GM10248 (cell line): Measurements from ENCODE around the gene ACVR1C.

ENCODE experiments used
- CTCF ChIA-PET: fragments of 300-600 bp; sonication (Branson Sonifier 250); formaldehyde crosslinking; extraction: SDS; loops from one replicate; lab custom pipeline; 2021; ENCODE audit warnings: antibody characterized with exemption; lab: Yijun Ruan, JAX
- POLR2A ChIA-PET: fragments of 350-650 bp; sonication (Branson Sonifier 250); formaldehyde crosslinking; extraction: SDS; loops from one replicate; lab custom pipeline; 2020; ENCODE audit warnings: antibody characterized with exemption; lab: Yijun Ruan, JAX
- DNase-seq: peaks from one replicate; pipeline ENCODE4 v3.0.0; 2012; ENCODE audit errors: extremely low spot score
- TF ChIP-seq, protein P1 (sequence below): IDR thresholded peaks from 2 replicates; pipeline ENCODE4 v1.5.1; 2012; ENCODE audit warnings: mild to moderate bottlenecking, low read depth; ENCODE audit errors: extremely low read depth, missing control alignments, control extremely low read depth

Gene ACVR1C

GRCh38 chr2:157628477-157629415 lies at the start of gene ACVR1C:
ACVR1C (minus strand) TSS chr2:157628864; CDS start chr2:157628644, 220 bp downstream.
- POLR2A ChIA-PET = no interaction called here
- TF ChIP-seq, protein P1, sequence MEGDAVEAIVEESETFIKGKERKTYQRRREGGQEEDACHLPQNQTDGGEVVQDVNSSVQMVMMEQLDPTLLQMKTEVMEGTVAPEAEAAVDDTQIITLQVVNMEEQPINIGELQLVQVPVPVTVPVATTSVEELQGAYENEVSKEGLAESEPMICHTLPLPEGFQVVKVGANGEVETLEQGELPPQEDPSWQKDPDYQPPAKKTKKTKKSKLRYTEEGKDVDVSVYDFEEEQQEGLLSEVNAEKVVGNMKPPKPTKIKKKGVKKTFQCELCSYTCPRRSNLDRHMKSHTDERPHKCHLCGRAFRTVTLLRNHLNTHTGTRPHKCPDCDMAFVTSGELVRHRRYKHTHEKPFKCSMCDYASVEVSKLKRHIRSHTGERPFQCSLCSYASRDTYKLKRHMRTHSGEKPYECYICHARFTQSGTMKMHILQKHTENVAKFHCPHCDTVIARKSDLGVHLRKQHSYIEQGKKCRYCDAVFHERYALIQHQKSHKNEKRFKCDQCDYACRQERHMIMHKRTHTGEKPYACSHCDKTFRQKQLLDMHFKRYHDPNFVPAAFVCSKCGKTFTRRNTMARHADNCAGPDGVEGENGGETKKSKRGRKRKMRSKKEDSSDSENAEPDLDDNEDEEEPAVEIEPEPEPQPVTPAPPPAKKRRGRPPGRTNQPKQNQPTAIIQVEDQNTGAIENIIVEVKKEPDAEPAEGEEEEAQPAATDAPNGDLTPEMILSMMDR = peak; percentile 26
- DNase-seq = peak; percentile 59
- CTCF ChIA-PET = interaction anchor here (0.9 to 1.1 kb wide), 3 partner anchors 10 to 324 kb away, joined by 3 to 5 read pairs (median 3); no protein-coding TSS in a partner anchor

- CTCF ChIA-PET = no interaction called here
- POLR2A ChIA-PET = no interaction called here
- TF ChIP-seq, protein P1 = no peak
- no peak for DNase-seq
Measured at GRCh38 chr2:157677941-157678340, 49.3 kb upstream of the ACVR1C start.

DNA sequence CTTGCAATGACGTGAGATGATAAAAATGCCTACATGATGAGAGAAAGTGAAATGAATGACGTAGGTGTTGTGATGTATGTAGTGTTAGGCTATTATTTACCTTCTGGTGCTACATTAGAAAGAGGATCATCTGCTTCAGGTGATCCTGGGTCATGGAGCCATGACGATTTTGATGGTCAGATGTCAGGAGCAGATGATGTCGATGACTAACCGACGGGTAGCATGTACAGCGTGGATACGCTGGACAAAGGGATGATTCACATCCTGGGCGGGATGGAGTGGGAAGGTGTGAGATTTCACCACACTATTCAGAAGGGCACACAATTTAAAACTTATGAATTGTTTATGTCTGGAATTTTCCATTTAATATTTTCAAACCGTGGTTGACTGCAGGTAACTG lies 43.5 kb upstream of the ACVR1C start:
- TF ChIP-seq, protein P1 = no peak
- ChIA-PET POLR2A (no interaction called here), CTCF (no interaction called here)
- DNase-seq = no peak

DNA sequence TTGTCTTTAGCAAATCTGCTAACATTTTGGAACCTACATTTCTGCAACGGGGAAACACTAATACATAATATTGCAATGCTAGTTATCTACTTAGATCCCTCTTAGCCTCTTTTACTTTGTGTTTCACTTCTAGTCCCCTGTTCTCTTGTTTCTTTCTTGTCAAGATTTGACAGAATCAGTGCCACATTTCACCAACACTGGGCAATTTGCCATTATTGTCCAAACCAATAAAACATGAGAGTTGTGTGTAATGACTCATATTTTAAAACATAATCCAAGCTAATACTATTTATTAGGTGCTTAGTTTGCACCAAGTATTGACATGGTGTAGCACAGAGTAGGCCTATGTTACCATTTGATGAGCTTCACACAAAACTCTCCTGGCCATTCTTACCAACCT lies 33.7 kb upstream of the ACVR1C start:
- POLR2A ChIA-PET = no interaction called here
- TF ChIP-seq, protein P1 = no peak
- CTCF ChIA-PET = no interaction called here
- no peak for DNase-seq

DNA sequence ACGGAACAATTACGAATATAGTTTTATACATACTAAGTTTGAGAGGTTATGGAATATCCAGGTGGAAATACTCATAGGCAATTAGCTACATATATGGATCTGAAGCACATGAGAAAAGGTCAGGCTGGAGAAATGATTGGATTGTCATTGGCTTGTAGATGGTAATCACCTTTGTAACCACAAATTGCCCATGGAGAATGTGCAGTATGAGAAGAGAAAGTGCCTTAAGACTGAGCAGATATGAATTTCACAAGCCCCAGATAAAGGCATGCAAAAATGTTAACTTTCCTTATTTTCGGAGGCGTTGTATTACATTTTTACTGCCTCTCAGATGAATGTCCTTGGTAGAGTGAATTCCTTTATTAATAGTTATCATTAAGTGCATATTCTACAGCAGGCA lies 33.1 kb upstream of the ACVR1C start:
- ChIA-PET CTCF (no interaction called here), POLR2A (no interaction called here)
- no peak for DNase-seq
- TF ChIP-seq, protein P1 = no peak

DNA sequence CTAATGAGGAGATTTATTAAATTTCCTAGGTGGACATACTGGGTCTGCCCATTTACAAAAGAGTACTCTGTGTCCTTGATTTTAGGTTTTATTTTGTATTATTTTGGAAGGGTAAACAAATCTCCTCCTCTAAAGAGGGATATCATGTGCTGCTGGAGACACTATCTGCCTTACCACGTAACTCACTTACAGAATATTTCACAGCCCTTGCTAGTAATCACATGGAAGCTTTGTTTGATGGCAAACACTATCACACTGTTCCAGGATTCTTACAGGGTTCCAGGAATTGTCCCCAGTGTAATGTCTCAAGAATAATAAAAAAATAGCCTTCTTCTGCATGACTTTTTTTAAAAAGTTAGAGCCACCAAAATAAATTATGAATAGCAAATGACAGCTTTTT lies 29.2 kb upstream of the ACVR1C start:
- POLR2A ChIA-PET = no interaction called here
- CTCF ChIA-PET = interaction anchor here (1.3 kb wide), 1 partner anchor 355 kb away, joined by 3 read pairs; no protein-coding TSS in a partner anchor
- TF ChIP-seq, protein P1 = no peak
- no peak for DNase-seq
